Right lobe of liver (tissue), 4 donors: ENCODE results near the gene RRM1.
"Not testable (repeated sequence)": the region's sequence is repeated elsewhere in the genome, so short reads cannot be mapped to it uniquely, and the experiment has no call there.

Experiments used
- POLR2A ChIP-seq: fragments of 450-650 bp; IDR thresholded peaks from one replicate; pipeline ENCODE4 v1.6.1; 2017; ENCODE audit warnings: antibody characterized with exemption, mild to moderate bottlenecking
- TF ChIP-seq, protein P1 (sequence below), 4 donors: fragments of 200-600 bp in 3 of 4; fragments of 450-650 bp in 1 of 4; IDR thresholded peaks; one replicate each; pipeline versions ENCODE4 v1.5.1 to v1.8.0; 2016 to 2022; ENCODE audit warnings: antibody characterized with exemption in 4 of 4, mild to moderate bottlenecking in 2 of 4
- donor health status: DM: no; HTN: no; CAD: no.
- donor health status: DM: no; HTN: no; CAD: no.
- donor health status: DM: no; HTN: yes; CAD: no.

DNA sequence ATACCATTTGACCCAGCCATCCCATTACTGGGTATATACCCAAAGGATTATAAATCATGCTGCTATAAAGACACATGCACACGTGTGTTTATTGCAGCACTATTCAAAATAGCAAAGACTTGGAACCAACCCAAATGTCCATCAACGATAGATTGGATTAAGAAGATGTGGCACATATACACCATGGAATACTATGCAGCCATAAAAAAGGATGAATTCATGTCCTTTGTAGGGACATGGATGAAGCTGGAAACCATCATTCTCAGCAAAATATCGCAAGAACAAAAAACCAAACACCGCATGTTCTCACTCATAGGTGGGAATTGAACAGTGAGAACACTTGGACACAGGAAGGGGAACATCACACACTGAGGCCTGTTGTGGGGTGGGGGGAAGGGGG, 41.4 kb upstream of the RRM1 start:
- TF ChIP-seq, protein P1, sequence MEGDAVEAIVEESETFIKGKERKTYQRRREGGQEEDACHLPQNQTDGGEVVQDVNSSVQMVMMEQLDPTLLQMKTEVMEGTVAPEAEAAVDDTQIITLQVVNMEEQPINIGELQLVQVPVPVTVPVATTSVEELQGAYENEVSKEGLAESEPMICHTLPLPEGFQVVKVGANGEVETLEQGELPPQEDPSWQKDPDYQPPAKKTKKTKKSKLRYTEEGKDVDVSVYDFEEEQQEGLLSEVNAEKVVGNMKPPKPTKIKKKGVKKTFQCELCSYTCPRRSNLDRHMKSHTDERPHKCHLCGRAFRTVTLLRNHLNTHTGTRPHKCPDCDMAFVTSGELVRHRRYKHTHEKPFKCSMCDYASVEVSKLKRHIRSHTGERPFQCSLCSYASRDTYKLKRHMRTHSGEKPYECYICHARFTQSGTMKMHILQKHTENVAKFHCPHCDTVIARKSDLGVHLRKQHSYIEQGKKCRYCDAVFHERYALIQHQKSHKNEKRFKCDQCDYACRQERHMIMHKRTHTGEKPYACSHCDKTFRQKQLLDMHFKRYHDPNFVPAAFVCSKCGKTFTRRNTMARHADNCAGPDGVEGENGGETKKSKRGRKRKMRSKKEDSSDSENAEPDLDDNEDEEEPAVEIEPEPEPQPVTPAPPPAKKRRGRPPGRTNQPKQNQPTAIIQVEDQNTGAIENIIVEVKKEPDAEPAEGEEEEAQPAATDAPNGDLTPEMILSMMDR (IDR thresholded peaks at IDR 0.05): not testable (repeated sequence)
- not testable (repeated sequence) for TF ChIP-seq POLR2A
